ENCODE results near the gene SNUPN.

- no peak for TF ChIP-seq CTCF (conservative IDR thresholded peaks at IDR 0.05)
- no peak for TF ChIP-seq ZFX (IDR thresholded peaks at IDR 0.05)
Measured at GRCh38 chr15:75646112-75646943, 20.8 kb upstream of the SNUPN start.

Measured in C4-2B (cell line).